Skeletal muscle tissue (tissue), 4 donors: ENCODE data around the gene EDAR. TPM values are rescaled to one million over a fixed set of nuclear protein-coding genes. Genes with fewer than 3 reads are reported as not detected.

ENCODE experiments used
- H3K27ac ChIP-seq: one replicate; pipeline ENCODE4 v1.7.0; 2013; ENCODE audit warnings: mild to moderate bottlenecking, low read depth, low read length, inconsistent platforms
- H3K27me3 ChIP-seq, 3 donors: one replicate each; pipeline ENCODE4 v1.7.0; 2013; ENCODE audit warnings: low read length in 3 of 3; ENCODE audit not compliant: control insufficient read depth in 3 of 3, insufficient read depth in 3 of 3
- H3K36me3 ChIP-seq, 3 donors: one replicate each; pipeline ENCODE4 v1.7.0; 2013; ENCODE audit warnings: low read length in 3 of 3; ENCODE audit not compliant: control insufficient read depth in 3 of 3, insufficient read depth in 3 of 3
- H3K4me1 ChIP-seq, 3 donors: one replicate each; pipeline ENCODE4 v1.7.0; 2013; ENCODE audit warnings: low read length in 3 of 3, mild to moderate bottlenecking in 3 of 3; ENCODE audit not compliant: control insufficient read depth in 3 of 3, insufficient read depth in 3 of 3
- H3K4me3 ChIP-seq, 3 donors: one replicate each; pipeline ENCODE4 v1.7.0; 2013; ENCODE audit warnings: low read length in 3 of 3
- H3K9ac ChIP-seq, 3 donors: one replicate each; pipeline ENCODE4 v1.7.0; 2013; ENCODE audit warnings: low read length in 3 of 3, mild to moderate bottlenecking in 3 of 3, moderate library complexity in 2 of 3, low read depth in 1 of 3
- H3K9me3 ChIP-seq, 3 donors: one replicate each; pipeline ENCODE4 v1.7.0; 2013; ENCODE audit warnings: low read length in 3 of 3; ENCODE audit not compliant: control insufficient read depth in 3 of 3
- total RNA-seq: library from RNA; depleted of rRNA; stranded (reverse); fragments of >200 nt; gene quantifications from one replicate; pipeline ENCODE4 v1.2.3, GENCODE V29; 2014
- donor health status: Osteomylitis.

The EDAR gene
- total RNA-seq, 1 donor from 2014 or later: not detected

GRCh38 chr2:108916122-108916795 lies 72.8 kb downstream of the EDAR start:
- Histone ChIP-seq H3K9ac (no peak overlapping the region), H3K27ac (no peak overlapping the region), H3K4me1 (peaks cover 0 to 6% (median 0%) of the 10 kb centered on the region in 3 donors), H3K27me3 (peaks cover 0 to 5% (median 2%) of the 10 kb centered on the region in 3 donors), H3K9me3 (no peaks in the 10 kb centered on the region), H3K4me3 (no peak overlapping the region), H3K36me3 (no peaks in the 10 kb centered on the region)

GRCh38 chr2:108912629-108912902 lies 76.5 kb downstream of the EDAR start:
- Histone ChIP-seq H3K9me3 (no peaks in the 10 kb centered on the region), H3K36me3 (no peaks in the 10 kb centered on the region), H3K9ac (no peak overlapping the region), H3K27me3 (peaks cover 0 to 17% (median 11%) of the 10 kb centered on the region in 3 donors), H3K27ac (no peak overlapping the region), H3K4me3 (no peak overlapping the region), H3K4me1 (peaks cover 0 to 6% (median 0%) of the 10 kb centered on the region in 3 donors)

- Histone ChIP-seq H3K27ac (no peak overlapping the region), H3K9me3 (no peaks in the 10 kb centered on the region), H3K4me3 (no peak overlapping the region), H3K4me1 (peaks cover 0 to 3% (median 0%) of the 10 kb centered on the region in 3 donors), H3K9ac (no peak overlapping the region), H3K27me3 (peaks cover 0 to 17% (median 11%) of the 10 kb centered on the region in 3 donors), H3K36me3 (no peaks in the 10 kb centered on the region)
Measured at GRCh38 chr2:108911807-108912628, 77.0 kb downstream of the EDAR start.

- no peaks in the 10 kb centered on the region for H3K36me3 ChIP-seq
- H3K9ac ChIP-seq: no peak overlapping the region
- no peaks in the 10 kb centered on the region for H3K9me3 ChIP-seq
- H3K4me1 ChIP-seq: no peaks in the 10 kb centered on the region
- H3K27me3 ChIP-seq: peaks cover 0 to 17% (median 11%) of the 10 kb centered on the region in 3 donors
- no peak overlapping the region for H3K4me3 ChIP-seq
- no peak overlapping the region for H3K27ac ChIP-seq
Measured at GRCh38 chr2:108911401-108911800, 77.6 kb downstream of the EDAR start.

- Histone ChIP-seq H3K9ac (no peak overlapping the region), H3K27me3 (peaks cover 0 to 17% (median 12%) of the 10 kb centered on the region in 3 donors), H3K36me3 (no peaks in the 10 kb centered on the region), H3K9me3 (no peaks in the 10 kb centered on the region), H3K27ac (no peak overlapping the region), H3K4me1 (no peaks in the 10 kb centered on the region), H3K4me3 (no peak overlapping the region)
Measured at GRCh38 chr2:108910541-108911396, 78.3 kb downstream of the EDAR start.

- no peak overlapping the region for H3K4me3 ChIP-seq
- H3K27me3 ChIP-seq: peaks cover 0 to 17% (median 15%) of the 10 kb centered on the region in 3 donors
- H3K9me3 ChIP-seq: no peaks in the 10 kb centered on the region
- H3K4me1 ChIP-seq: no peaks in the 10 kb centered on the region
- H3K9ac ChIP-seq: no peak overlapping the region
- H3K36me3 ChIP-seq: no peaks in the 10 kb centered on the region
- no peak overlapping the region for H3K27ac ChIP-seq
Measured at GRCh38 chr2:108910011-108910431, 79.0 kb downstream of the EDAR start.

GRCh38 chr2:108909275-108909823 lies 79.7 kb downstream of the EDAR start:
- no peak overlapping the region for H3K9ac ChIP-seq
- H3K4me3 ChIP-seq: no peak overlapping the region
- no peaks in the 10 kb centered on the region for H3K9me3 ChIP-seq
- H3K27ac ChIP-seq: no peak overlapping the region
- H3K4me1 ChIP-seq: no peaks in the 10 kb centered on the region
- H3K36me3 ChIP-seq: no peaks in the 10 kb centered on the region
- peaks cover 0 to 17% (median 15%) of the 10 kb centered on the region in 3 donors for H3K27me3 ChIP-seq

- Histone ChIP-seq H3K4me1 (no peaks in the 10 kb centered on the region), H3K27me3 (peaks cover 0 to 17% (median 15%) of the 10 kb centered on the region in 3 donors), H3K4me3 (no peak overlapping the region), H3K9ac (no peak overlapping the region), H3K9me3 (no peaks in the 10 kb centered on the region), H3K36me3 (no peaks in the 10 kb centered on the region), H3K27ac (no peak overlapping the region)
Measured at GRCh38 chr2:108908713-108909070, 80.3 kb downstream of the EDAR start.

- H3K4me1 ChIP-seq: no peaks in the 10 kb centered on the region
- H3K27ac ChIP-seq: no peak overlapping the region
Measured at GRCh38 chr2:108907822-108908712, 81.0 kb downstream of the EDAR start.

More at GRCh38 chr2:108907822-108908712, 81.0 kb downstream of the EDAR start:
- Histone ChIP-seq H3K9me3 (no peaks in the 10 kb centered on the region), H3K9ac (no peak overlapping the region), H3K27me3 (peaks cover 0 to 17% (median 15%) of the 10 kb centered on the region in 3 donors), H3K36me3 (no peaks in the 10 kb centered on the region), H3K4me3 (no peak overlapping the region)
